ENCODE results near the gene TMEM108. TPM values are rescaled to one million over a fixed set of nuclear protein-coding genes. Genes with fewer than 3 reads are reported as not detected.

The TMEM108 gene
- total RNA-seq, 2 experiments from 2014 or later = not detected

DNA sequence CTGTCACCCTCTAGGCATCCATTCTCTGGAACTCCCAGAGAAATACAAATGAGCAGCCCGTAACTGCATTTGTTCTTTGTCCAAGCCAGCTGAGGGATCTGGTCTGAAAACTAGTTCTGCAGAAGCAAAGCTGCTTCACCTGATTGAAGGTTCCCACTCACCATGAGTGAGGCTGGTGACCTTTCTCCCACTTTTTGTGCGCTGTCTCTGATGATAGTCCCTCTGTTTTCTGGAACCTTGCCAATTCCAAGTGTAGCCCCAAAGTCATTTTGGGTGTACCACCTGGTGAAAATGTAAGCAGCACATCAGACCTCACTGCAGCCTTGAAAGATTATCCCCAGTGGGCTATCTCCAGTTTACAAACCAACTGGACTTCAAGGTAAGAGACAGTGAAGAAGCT is 322.3 kb downstream of the TMEM108 start:
- no peaks in the 10 kb centered on the region for H3K79me2 ChIP-seq (ENCODE audit: insufficient read depth, low read depth, low read length)

DNA sequence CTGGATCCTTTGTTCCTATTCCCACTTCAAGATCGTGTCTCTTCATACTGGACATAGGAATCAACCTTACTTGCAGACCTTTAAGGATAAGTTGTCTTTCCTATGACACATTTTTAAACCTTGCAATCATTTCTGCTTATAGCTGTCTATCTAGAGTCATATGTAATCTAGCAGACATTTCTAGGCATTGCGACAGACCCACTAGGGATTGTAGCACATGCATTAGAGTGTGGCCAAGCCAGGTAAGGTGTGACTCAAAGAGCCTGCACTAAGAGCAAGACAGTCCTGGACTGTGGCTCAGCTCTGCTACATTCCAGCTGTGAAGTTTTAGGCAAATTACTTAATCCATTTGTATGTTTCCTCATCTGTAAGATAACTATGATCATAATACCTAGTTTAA is 322.8 kb downstream of the TMEM108 start:
- intact Hi-C loops (cut with micrococcal nuclease; ENCODE audit: unreplicated experiment) = no loop called here
- Histone ChIP-seq H3K4me2 (ENCODE audit: low read length) (no peak overlapping the region), H3K79me2 (ENCODE audit: insufficient read depth, low read depth, low read length) (no peaks in the 10 kb centered on the region), H2AFZ (ENCODE audit: low read length) (no peak overlapping the region), H3K9me3 (ENCODE audit: low read length) (peaks cover 6% of the 10 kb centered on the region; the same call in 1 of the 2 replicates), H3K9me2 (ENCODE audit: insufficient read depth, low read length) (no peaks in the 10 kb centered on the region), H3K27ac (ENCODE audit: low read depth, low read length, poor library complexity, severe bottlenecking) (no peak overlapping the region), H4K20me1 (ENCODE audit: insufficient read depth, low read length) (no peaks in the 10 kb centered on the region), H3K36me3 (ENCODE audit: insufficient read depth, low read length) (no peaks in the 10 kb centered on the region), H3K4me3 (ENCODE audit: low read depth, low read length, poor library complexity, severe bottlenecking) (no peak overlapping the region), H3K4me1 (ENCODE audit: insufficient read depth, low read length, poor library complexity, severe bottlenecking) (no peaks in the 10 kb centered on the region)
- TF ChIP-seq, protein P1, sequence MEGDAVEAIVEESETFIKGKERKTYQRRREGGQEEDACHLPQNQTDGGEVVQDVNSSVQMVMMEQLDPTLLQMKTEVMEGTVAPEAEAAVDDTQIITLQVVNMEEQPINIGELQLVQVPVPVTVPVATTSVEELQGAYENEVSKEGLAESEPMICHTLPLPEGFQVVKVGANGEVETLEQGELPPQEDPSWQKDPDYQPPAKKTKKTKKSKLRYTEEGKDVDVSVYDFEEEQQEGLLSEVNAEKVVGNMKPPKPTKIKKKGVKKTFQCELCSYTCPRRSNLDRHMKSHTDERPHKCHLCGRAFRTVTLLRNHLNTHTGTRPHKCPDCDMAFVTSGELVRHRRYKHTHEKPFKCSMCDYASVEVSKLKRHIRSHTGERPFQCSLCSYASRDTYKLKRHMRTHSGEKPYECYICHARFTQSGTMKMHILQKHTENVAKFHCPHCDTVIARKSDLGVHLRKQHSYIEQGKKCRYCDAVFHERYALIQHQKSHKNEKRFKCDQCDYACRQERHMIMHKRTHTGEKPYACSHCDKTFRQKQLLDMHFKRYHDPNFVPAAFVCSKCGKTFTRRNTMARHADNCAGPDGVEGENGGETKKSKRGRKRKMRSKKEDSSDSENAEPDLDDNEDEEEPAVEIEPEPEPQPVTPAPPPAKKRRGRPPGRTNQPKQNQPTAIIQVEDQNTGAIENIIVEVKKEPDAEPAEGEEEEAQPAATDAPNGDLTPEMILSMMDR (conservative IDR thresholded peaks at IDR 0.05; ENCODE audit: low read length) = no peak
- TF ChIP-seq EZH2phosphoT487 (IDR thresholded peaks at IDR 0.05; ENCODE audit: borderline replicate concordance, low read depth, low read length) = no peak
- BruUV-seq (replicated peaks) = no TSS peak
- ChIA-PET CTCF (ENCODE audit: unreplicated experiment) (no interaction called here), POLR2A (no interaction called here)
- no peak for DNase-seq (ENCODE audit: low spot score)

More for the DNA sequence above, 322.3 kb downstream of the TMEM108 start:
- Histone ChIP-seq H3K27ac (ENCODE audit: low read depth, low read length, poor library complexity, severe bottlenecking) (no peak overlapping the region), H3K4me3 (ENCODE audit: low read depth, low read length, poor library complexity, severe bottlenecking) (no peak overlapping the region), H2AFZ (ENCODE audit: low read length) (no peak overlapping the region), H3K4me2 (ENCODE audit: low read length) (no peak overlapping the region), H3K9me3 (ENCODE audit: low read length) (peaks cover 11% of the 10 kb centered on the region; the same call in 1 of the 2 replicates), H3K9me2 (ENCODE audit: insufficient read depth, low read length) (no peaks in the 10 kb centered on the region), H3K36me3 (ENCODE audit: insufficient read depth, low read length) (no peaks in the 10 kb centered on the region), H4K20me1 (ENCODE audit: insufficient read depth, low read length) (no peaks in the 10 kb centered on the region), H3K4me1 (ENCODE audit: insufficient read depth, low read length, poor library complexity, severe bottlenecking) (no peaks in the 10 kb centered on the region)
- POLR2A ChIA-PET = no interaction called here
- intact Hi-C loops (cut with micrococcal nuclease; ENCODE audit: unreplicated experiment) = no loop called here
- CTCF ChIA-PET (ENCODE audit: unreplicated experiment) = no interaction called here
- no peak for DNase-seq (ENCODE audit: low spot score)
- BruUV-seq (replicated peaks) = no TSS peak
- TF ChIP-seq, protein P1 (conservative IDR thresholded peaks at IDR 0.05; ENCODE audit: low read length) = no peak
- no peak for TF ChIP-seq EZH2phosphoT487 (IDR thresholded peaks at IDR 0.05; ENCODE audit: borderline replicate concordance, low read depth, low read length)

DNA sequence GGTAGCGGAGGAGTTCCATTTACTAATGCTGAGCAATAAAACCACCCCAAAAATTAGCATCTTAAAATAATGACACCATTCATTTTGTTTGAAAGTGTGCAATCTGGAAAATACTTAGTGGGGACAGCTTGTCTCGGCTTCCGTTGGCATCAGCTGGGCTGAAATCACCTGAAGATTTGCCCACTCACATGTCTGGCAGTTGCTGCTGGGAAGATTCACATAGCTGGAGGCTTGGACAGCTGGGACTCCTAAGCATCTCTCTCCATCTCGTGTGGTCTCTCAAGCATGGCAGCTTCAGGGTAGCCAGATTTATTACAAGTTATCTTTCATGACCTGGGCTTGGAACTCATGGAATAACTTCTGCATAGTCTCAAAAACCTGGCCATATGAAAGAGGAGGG is 323.2 kb downstream of the TMEM108 start:
- H3K36me3 ChIP-seq (ENCODE audit: insufficient read depth, low read length) = no peaks in the 10 kb centered on the region
- no peak overlapping the region for H3K4me2 ChIP-seq (ENCODE audit: low read length)
- no peak overlapping the region for H3K4me3 ChIP-seq (ENCODE audit: low read depth, low read length, poor library complexity, severe bottlenecking)
- DNase-seq (ENCODE audit: low spot score) = no peak
- no peaks in the 10 kb centered on the region for H3K79me2 ChIP-seq (ENCODE audit: insufficient read depth, low read depth, low read length)
- BruUV-seq (replicated peaks) = no TSS peak
- no peak overlapping the region for H2AFZ ChIP-seq (ENCODE audit: low read length)
- H3K27ac ChIP-seq (ENCODE audit: low read depth, low read length, poor library complexity, severe bottlenecking) = no peak overlapping the region
- no peaks in the 10 kb centered on the region for H3K4me1 ChIP-seq (ENCODE audit: insufficient read depth, low read length, poor library complexity, severe bottlenecking)
- TF ChIP-seq, protein P1 (conservative IDR thresholded peaks at IDR 0.05; ENCODE audit: low read length) = no peak
- no peak for TF ChIP-seq EZH2phosphoT487 (IDR thresholded peaks at IDR 0.05; ENCODE audit: borderline replicate concordance, low read depth, low read length)
- POLR2A ChIA-PET = interaction anchor here (1.1 kb wide), 1 partner anchor 14 kb away, joined by 4 read pairs; no protein-coding TSS in a partner anchor
- CTCF ChIA-PET (ENCODE audit: unreplicated experiment) = no interaction called here
- H4K20me1 ChIP-seq (ENCODE audit: insufficient read depth, low read length) = no peaks in the 10 kb centered on the region
- intact Hi-C loops (cut with micrococcal nuclease; ENCODE audit: unreplicated experiment) = no loop called here
- H3K9me3 ChIP-seq (ENCODE audit: low read length) = peaks cover 2% of the 10 kb centered on the region; the same call in 1 of the 2 replicates
- no peaks in the 10 kb centered on the region for H3K9me2 ChIP-seq (ENCODE audit: insufficient read depth, low read length)
